Measurements from ENCODE around the gene IGF1.

DNA sequence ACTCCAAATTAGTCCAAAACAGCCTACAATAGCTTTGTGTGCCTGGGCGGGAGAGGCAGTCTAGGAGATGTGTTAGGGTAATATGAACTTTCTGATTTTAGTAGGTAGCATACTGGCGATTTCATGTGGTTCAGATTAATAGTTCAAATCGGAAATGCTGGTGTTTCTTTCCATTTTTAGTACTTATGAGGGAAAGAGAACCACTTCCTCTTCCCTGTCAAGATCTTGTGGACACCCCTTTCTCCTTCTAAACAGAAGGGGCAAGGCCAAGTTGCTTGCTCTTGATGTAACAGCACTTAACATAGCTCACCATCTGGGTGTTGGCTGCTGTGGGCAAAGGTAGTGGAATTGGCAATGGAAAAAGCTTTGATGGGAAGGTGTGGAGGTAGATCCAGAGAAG, 32.2 kb upstream of the IGF1 start:
- TF ChIP-seq EP300 (IDR thresholded peaks at IDR 0.05; ENCODE audit: borderline replicate concordance) (no peak), TEAD4 (IDR thresholded peaks at IDR 0.05) (no peak), EGR1 (IDR thresholded peaks at IDR 0.05) (no peak), CREB1 (IDR thresholded peaks at IDR 0.05; ENCODE audit: low read depth) (no peak), TAF1 (IDR thresholded peaks at IDR 0.05; ENCODE audit: low read depth) (no peak), CEBPB (IDR thresholded peaks at IDR 0.05) (no peak), RAD21 (IDR thresholded peaks at IDR 0.05; ENCODE audit: low read depth) (no peak), YY1 (IDR thresholded peaks at IDR 0.05; ENCODE audit: low read depth) (no peak), FOXM1 (IDR thresholded peaks at IDR 0.05; ENCODE audit: borderline replicate concordance, low read depth) (no peak), TCF12 (IDR thresholded peaks at IDR 0.05; ENCODE audit: low read depth) (no peak)
- TF ChIP-seq, protein P1, sequence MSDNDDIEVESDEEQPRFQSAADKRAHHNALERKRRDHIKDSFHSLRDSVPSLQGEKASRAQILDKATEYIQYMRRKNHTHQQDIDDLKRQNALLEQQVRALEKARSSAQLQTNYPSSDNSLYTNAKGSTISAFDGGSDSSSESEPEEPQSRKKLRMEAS (IDR thresholded peaks at IDR 0.05) = no peak
- TF ChIP-seq, protein P2, sequence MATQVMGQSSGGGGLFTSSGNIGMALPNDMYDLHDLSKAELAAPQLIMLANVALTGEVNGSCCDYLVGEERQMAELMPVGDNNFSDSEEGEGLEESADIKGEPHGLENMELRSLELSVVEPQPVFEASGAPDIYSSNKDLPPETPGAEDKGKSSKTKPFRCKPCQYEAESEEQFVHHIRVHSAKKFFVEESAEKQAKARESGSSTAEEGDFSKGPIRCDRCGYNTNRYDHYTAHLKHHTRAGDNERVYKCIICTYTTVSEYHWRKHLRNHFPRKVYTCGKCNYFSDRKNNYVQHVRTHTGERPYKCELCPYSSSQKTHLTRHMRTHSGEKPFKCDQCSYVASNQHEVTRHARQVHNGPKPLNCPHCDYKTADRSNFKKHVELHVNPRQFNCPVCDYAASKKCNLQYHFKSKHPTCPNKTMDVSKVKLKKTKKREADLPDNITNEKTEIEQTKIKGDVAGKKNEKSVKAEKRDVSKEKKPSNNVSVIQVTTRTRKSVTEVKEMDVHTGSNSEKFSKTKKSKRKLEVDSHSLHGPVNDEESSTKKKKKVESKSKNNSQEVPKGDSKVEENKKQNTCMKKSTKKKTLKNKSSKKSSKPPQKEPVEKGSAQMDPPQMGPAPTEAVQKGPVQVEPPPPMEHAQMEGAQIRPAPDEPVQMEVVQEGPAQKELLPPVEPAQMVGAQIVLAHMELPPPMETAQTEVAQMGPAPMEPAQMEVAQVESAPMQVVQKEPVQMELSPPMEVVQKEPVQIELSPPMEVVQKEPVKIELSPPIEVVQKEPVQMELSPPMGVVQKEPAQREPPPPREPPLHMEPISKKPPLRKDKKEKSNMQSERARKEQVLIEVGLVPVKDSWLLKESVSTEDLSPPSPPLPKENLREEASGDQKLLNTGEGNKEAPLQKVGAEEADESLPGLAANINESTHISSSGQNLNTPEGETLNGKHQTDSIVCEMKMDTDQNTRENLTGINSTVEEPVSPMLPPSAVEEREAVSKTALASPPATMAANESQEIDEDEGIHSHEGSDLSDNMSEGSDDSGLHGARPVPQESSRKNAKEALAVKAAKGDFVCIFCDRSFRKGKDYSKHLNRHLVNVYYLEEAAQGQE (IDR thresholded peaks at IDR 0.05; ENCODE audit: low read depth) = no peak

All from Ishikawa (cell line).